Measurements from ENCODE around the gene RCSD1.
"Not testable (repeated sequence)": the region's sequence is repeated elsewhere in the genome, so short reads cannot be mapped to it uniquely, and the experiment has no call there.

Gene RCSD1

DNA sequence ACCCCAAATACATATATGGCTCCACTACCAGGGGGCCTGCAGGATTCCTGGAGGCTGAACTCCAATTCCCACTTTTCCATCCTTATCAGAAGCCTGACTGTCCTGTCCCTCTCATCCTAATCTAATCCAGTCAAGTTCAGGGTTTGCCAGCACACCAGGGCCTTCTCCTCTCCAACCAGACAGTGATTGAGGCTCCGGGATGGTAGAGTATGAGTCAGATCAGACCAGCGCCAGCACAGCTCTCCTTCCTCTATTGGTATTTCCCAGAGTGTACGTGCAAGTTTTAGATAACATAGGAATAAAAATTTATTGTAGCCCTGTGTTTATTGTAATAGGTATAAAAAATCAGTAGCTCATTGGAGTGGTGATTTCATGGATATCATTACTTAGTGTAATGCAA is 24.5 kb upstream of the RCSD1 start:
- TF ChIP-seq, protein P1, sequence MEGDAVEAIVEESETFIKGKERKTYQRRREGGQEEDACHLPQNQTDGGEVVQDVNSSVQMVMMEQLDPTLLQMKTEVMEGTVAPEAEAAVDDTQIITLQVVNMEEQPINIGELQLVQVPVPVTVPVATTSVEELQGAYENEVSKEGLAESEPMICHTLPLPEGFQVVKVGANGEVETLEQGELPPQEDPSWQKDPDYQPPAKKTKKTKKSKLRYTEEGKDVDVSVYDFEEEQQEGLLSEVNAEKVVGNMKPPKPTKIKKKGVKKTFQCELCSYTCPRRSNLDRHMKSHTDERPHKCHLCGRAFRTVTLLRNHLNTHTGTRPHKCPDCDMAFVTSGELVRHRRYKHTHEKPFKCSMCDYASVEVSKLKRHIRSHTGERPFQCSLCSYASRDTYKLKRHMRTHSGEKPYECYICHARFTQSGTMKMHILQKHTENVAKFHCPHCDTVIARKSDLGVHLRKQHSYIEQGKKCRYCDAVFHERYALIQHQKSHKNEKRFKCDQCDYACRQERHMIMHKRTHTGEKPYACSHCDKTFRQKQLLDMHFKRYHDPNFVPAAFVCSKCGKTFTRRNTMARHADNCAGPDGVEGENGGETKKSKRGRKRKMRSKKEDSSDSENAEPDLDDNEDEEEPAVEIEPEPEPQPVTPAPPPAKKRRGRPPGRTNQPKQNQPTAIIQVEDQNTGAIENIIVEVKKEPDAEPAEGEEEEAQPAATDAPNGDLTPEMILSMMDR (IDR thresholded peaks at IDR 0.05; ENCODE audit: extremely low read depth, missing control alignments) = no peak

DNA sequence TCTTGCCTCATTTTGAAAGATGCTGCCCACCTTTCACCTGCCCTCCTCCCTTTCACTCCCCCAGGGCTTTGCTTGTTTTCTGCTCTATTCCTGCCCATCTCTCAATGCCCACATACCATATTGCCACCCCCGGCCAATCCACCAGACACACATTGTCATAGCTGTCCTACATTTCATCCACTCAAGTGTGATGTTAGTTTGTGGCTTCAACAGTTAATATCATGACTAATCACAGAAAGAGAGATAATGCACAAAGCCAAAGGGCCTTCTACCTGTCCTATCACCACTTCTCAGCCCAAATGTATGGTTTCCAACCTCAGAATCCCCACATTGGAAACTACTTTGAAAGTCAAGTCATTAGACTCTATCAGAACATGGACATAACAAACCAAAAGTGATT is 18.0 kb upstream of the RCSD1 start:
- TF ChIP-seq, protein P1 (IDR thresholded peaks at IDR 0.05; ENCODE audit: extremely low read depth, missing control alignments) = no peak
- DNase-seq (ENCODE audit: low spot score) = no peak

More for the DNA sequence above, 24.5 kb upstream of the RCSD1 start:
- DNase-seq (ENCODE audit: low spot score) = no peak

DNA sequence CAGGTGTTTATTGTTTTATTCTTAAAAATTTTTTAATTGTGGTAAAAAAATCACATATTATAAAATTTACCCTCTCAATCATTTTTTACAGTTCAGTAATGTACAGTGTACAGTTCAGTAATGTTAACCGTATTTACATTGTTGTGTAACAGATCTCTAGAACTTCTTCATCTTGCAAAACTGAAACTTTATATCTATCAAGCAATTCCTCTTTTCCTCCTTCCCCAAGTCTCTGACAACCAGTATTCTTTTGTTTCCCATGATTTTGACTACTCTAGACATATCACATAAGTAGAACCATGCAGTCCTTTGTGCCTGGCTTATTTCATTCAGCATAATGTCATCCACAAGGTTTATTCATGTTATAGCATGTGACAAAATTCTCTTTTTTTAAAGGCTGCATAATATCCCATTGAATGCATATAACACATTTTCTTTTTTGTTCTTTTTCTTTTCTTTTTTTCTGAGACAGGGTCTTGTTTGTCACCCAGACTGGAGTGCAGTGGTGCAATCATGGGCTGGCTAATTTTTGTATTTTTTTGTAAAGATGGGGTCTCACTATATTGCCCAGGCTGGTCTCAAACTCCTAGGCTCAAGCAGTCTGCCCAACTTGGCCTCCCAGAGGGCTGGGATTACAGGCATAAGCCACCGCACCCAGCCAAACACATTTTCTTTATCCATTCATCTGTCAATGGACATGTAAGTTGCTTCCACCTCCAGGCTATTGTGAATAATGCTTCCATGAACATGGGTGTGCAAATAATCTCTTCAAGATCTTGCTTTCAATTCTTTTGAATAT is 17.2 kb upstream of the RCSD1 start:
- TF ChIP-seq, protein P1 (IDR thresholded peaks at IDR 0.05; ENCODE audit: extremely low read depth, missing control alignments) = no peak
- DNase-seq (ENCODE audit: low spot score) = no peak

DNA sequence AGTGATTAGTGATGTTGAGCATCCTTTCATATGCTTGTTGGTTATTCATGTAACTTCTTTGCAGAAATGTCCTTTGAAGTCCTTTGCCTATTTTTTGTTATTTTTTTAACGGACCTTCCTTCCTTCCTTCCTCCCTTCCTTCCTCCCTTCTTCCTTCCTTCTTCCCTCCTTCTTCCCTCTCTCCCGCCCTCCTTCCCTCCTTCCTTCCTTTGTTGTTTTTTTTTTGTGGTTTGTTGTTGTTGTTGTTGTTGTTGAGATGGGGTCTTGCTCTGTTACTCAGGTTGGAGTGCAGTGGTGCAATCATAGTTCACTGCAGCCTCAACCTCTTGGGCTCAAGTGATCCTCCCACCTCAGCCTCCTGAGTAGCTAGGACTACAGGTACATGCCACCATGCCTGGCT is 16.0 kb upstream of the RCSD1 start:
- DNase-seq (ENCODE audit: low spot score) = not testable (repeated sequence)

DNA sequence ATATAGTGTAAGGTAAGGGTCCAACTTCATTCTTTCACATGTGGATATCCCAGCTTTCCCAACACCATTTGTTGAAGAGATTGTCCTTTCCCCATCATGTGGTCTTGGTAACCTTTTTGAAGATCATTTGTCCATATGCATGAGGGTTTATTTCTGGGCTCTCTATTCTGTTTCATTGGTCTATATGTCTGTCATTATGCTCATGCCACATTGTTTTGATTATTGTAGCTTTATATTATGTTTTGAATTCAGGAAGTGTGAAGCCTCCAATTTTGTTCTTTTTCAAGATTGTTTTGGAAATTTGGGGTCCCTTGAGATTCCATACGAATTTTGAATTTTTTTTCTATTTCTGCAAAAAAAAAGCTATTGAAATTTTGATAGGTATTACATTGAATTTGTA is 15.2 kb upstream of the RCSD1 start:
- TF ChIP-seq, protein P1 (IDR thresholded peaks at IDR 0.05; ENCODE audit: extremely low read depth, missing control alignments) = no peak

DNA sequence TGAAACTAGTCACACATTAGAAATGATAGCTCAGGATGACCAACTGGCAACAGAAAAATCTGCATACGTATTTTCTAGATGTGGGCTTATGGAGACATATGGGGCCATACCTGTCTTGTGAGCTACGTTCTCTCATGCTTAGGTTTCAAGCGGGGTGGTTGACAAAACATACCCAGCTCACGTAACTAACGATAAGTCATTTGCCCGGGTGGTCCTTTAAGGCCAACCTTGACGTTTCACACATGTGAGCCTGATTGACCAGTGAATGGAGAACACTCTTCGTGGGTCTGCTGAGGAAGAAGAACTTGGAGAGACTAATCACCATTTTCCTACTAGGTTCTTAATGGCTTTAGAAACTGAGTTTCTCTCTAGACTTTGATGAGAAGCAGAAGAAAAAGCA is 13.5 kb upstream of the RCSD1 start:
- TF ChIP-seq, protein P1 (IDR thresholded peaks at IDR 0.05; ENCODE audit: extremely low read depth, missing control alignments) = no peak
- DNase-seq (ENCODE audit: low spot score) = no peak

More for the DNA sequence above, 15.2 kb upstream of the RCSD1 start:
- no peak for DNase-seq (ENCODE audit: low spot score)

DNA sequence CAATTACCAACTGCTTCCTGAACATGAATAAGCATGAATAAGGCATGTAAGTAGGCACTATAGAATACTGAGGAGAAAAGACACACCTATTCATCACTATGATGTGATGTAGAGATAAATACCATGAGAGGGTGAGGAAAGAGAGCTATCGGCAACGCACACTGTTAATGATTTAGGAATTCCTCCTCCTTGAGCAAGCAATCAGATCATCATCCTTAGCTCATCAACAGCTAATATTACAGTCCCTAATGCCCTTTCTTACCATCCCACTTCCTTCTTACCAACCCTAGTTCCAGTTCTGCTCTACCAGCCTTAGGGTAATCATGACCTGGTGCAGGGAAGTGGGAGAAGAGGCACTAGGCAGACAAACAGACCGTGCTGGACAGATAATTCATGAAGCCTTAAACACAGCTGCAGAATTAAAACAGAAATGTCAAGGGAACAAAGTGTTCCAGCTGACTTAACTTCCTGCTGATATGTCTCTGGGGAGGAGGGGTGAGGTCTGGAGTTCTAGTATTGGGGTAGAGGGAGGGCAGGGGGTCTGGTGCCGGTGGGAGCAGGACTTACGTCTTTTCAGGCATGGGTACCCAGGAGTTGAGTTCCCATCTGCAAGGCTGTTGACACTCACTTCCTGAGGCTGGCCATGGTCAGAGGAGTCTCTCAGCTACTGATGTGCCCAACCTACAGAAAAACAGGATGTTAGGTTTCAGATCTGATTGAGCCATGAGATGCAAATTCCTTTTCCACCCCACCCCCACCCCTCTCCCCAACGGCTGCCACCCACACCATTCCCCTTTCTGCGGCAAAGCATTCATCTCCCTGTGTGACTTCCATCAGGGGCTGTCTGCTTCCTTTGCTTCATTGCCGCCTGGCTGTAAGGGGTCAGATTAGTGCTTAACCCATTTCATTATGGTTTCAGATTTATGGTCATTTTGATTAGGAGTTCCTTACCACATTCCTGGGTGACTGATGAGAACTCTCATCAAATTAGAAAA is 12.6 kb upstream of the RCSD1 start:
- no peak for DNase-seq (ENCODE audit: low spot score)
- TF ChIP-seq, protein P1 (IDR thresholded peaks at IDR 0.05; ENCODE audit: extremely low read depth, missing control alignments) = no peak

Data from GM20000 (cell line).